HepG2 (cell line): ENCODE data around the gene FRMD8. TPM values are rescaled to one million over a fixed set of nuclear protein-coding genes. Genes with fewer than 3 reads are reported as not detected.

Source experiments
- ARNT ChIP-seq: fragments of 450-650 bp; IDR thresholded peaks from 2 replicates; pipeline ENCODE4 v1.6.1; 2017
- CENPX ChIP-seq: sonication (generic); formaldehyde crosslinking; IDR thresholded peaks from 2 replicates; pipeline ENCODE4 v1.9.0; 2021; ENCODE audit warnings: mild to moderate bottlenecking, missing genetic modification reagents, moderate library complexity
- DNMT3B ChIP-seq: conservative IDR thresholded peaks from 2 replicates; pipeline ENCODE4 v1.6.1; 2016; ENCODE audit warnings: missing biosample characterization, control low read depth
- FOXO1 ChIP-seq: sonication (generic); formaldehyde crosslinking; IDR thresholded peaks from 2 replicates; pipeline ENCODE4 v1.4.0; 2020; ENCODE audit warnings: missing genetic modification reagents
- HOMEZ ChIP-seq: IDR thresholded peaks from 2 replicates; pipeline ENCODE4 v1.6.1; 2016; ENCODE audit warnings: low read depth
- KDM2A ChIP-seq: sonication (generic); formaldehyde crosslinking; IDR thresholded peaks from 2 replicates; pipeline ENCODE4 v1.4.0; 2020; ENCODE audit warnings: low read depth, missing genetic modification reagents, borderline replicate concordance
- MXD4 ChIP-seq: IDR thresholded peaks from 2 replicates; pipeline ENCODE4 v1.6.1; 2016; ENCODE audit warnings: mild to moderate bottlenecking, missing biosample characterization, missing genetic modification reagents
- MYNN ChIP-seq: sonication (generic); formaldehyde crosslinking; IDR thresholded peaks from 2 replicates; pipeline ENCODE4 v1.4.0; 2020; ENCODE audit warnings: mild to moderate bottlenecking, low read depth, missing genetic modification reagents
- NFATC3 ChIP-seq: sonication (generic); formaldehyde crosslinking; IDR thresholded peaks from 2 replicates; pipeline ENCODE4 v1.5.1; 2020; ENCODE audit warnings: mild to moderate bottlenecking, missing genetic modification reagents
- NONO ChIP-seq, 2 experiments: fragments of 450-650 bp in 1 of 2; sonication (generic) in 1 of 2; formaldehyde crosslinking in 1 of 2; IDR thresholded peaks in 1 of 2; conservative IDR thresholded peaks in 1 of 2; 2 replicates each; pipeline versions ENCODE4 v1.6.1 to v1.8.0; 2017 to 2022; ENCODE audit warnings: mild to moderate bottlenecking in 1 of 2, missing genetic modification reagents in 1 of 2, moderate library complexity in 1 of 2
- PCBP2 ChIP-seq: fragments of 200-400 bp; formaldehyde crosslinking; optimal IDR thresholded peaks from 2 replicates; pipeline ENCODE3; 2018; ENCODE audit warnings: low read length, low read depth; ENCODE audit not compliant: poor library complexity, severe bottlenecking
- RELA ChIP-seq: sonication (generic); formaldehyde crosslinking; IDR thresholded peaks from 2 replicates; pipeline ENCODE4 v1.4.0; 2020; ENCODE audit warnings: missing genetic modification reagents
- RFXANK ChIP-seq: IDR thresholded peaks from 2 replicates; pipeline ENCODE4 v1.6.1; 2016
- SP1 ChIP-seq, 2 experiments: fragments of 450-650 bp in 1 of 2; sonication (generic) in 1 of 2; formaldehyde crosslinking in 1 of 2; IDR thresholded peaks; 2 replicates each; pipeline versions ENCODE4 v1.4.0 to v1.6.1; 2016 to 2020; ENCODE audit warnings: missing genetic modification reagents in 1 of 2
- TSC22D2 ChIP-seq: sonication (generic); formaldehyde crosslinking; IDR thresholded peaks from 2 replicates; pipeline ENCODE4 v1.5.1; 2020; ENCODE audit warnings: missing genetic modification reagents, mild to moderate bottlenecking, borderline replicate concordance
- XBP1 ChIP-seq: sonication (generic); formaldehyde crosslinking; IDR thresholded peaks from 2 replicates; pipeline ENCODE4 v1.5.0; 2020; ENCODE audit warnings: missing genetic modification reagents
- ZKSCAN8 ChIP-seq: IDR thresholded peaks from 2 replicates; pipeline ENCODE4 v1.6.1; 2016; ENCODE audit warnings: borderline replicate concordance, missing genetic modification reagents, missing compliant biosample characterization
- ZNF317 ChIP-seq: sonication (generic); formaldehyde crosslinking; IDR thresholded peaks from 2 replicates; pipeline ENCODE4 v1.5.0; 2020; ENCODE audit warnings: mild to moderate bottlenecking, missing genetic modification reagents
- ZNF501 ChIP-seq: sonication (generic); formaldehyde crosslinking; IDR thresholded peaks from 2 replicates; pipeline ENCODE4 v1.5.1; 2020; ENCODE audit warnings: mild to moderate bottlenecking, moderate library complexity, missing genetic modification reagents
- ZNF512B ChIP-seq: sonication (generic); formaldehyde crosslinking; IDR thresholded peaks from 2 replicates; pipeline ENCODE4 v1.5.1; 2020; ENCODE audit warnings: missing genetic modification reagents, mild to moderate bottlenecking, borderline replicate concordance
- ZNF557 ChIP-seq: sonication (generic); formaldehyde crosslinking; IDR thresholded peaks from 2 replicates; pipeline ENCODE4 v1.4.0; 2020; ENCODE audit warnings: missing genetic modification reagents
- ZNF773 ChIP-seq: sonication (generic); formaldehyde crosslinking; IDR thresholded peaks from 2 replicates; pipeline ENCODE4 v1.4.0; 2020; ENCODE audit warnings: missing genetic modification reagents, borderline replicate concordance
- ZNF781 ChIP-seq: sonication (generic); formaldehyde crosslinking; IDR thresholded peaks from 2 replicates; pipeline ENCODE4 v1.5.1; 2020; ENCODE audit warnings: borderline replicate concordance, mild to moderate bottlenecking, missing genetic modification reagents; ENCODE audit errors: not compliant biosample characterization
- ZNF784 ChIP-seq: sonication (generic); formaldehyde crosslinking; IDR thresholded peaks from 2 replicates; pipeline ENCODE4 v1.5.1; 2020; ENCODE audit warnings: missing genetic modification reagents, mild to moderate bottlenecking, borderline replicate concordance
- ZSCAN29 ChIP-seq: sonication (generic); formaldehyde crosslinking; conservative IDR thresholded peaks from 2 replicates; pipeline ENCODE4 v1.4.0; 2020; ENCODE audit warnings: mild to moderate bottlenecking, missing genetic modification reagents
- polyA plus RNA-seq, 8 experiments: library from polyadenylated mRNA; depleted of rRNA in 3 of 8; stranded (reverse) in 7 of 8; unstranded in 1 of 8; fragments of >200 nt; fragmentation: Illumina TruSeq in 4 of 8; extraction: Trizol in 4 of 8; gene quantifications; 2 replicates each; pipeline versions ENCODE4 v1.2.1 to v1.2.3, GENCODE V29; 2011 to 2016; ENCODE audit warnings: low read depth in 4 of 8, missing spikeins in 1 of 8, mixed read lengths in 1 of 8; ENCODE audit not compliant: insufficient read depth in 1 of 8
- total RNA-seq, 5 experiments: library from RNA; depleted of rRNA; stranded (reverse); fragments of >200 nt; fragmentation: Illumina TruSeq; extraction: Trizol; gene quantifications; 2 replicates each; pipeline ENCODE4 v1.2.3, GENCODE V29; 2016; ENCODE audit warnings: low read depth in 1 of 5

Gene FRMD8
- total and polyA plus RNA-seq, 2 of the 13 experiments (the other 11 are each of a cell fraction or from before 2014, with no cell fraction given), result 5.8 to 20.6 TPM

GRCh38 chr11:65418681-65419459 is 32.4 kb downstream of the FRMD8 start (continued):
- no peak for TF ChIP-seq CENPX (CRISPR knock-in tag)
- peak; percentile 94 for TF ChIP-seq ZNF501 (CRISPR knock-in tag)
- no peak for TF ChIP-seq HOMEZ (CRISPR knock-in tag)
- TF ChIP-seq ZNF784, result no peak
- TF ChIP-seq ZNF317 (CRISPR knock-in tag), result peak; percentile 3; the same call in 1 of the 2 replicates
- TF ChIP-seq FOXO1 (CRISPR knock-in tag), result peak; percentile 91; the same call in 1 of the 2 replicates
- peak; percentile 53; the same call in 1 of the 2 replicates for TF ChIP-seq ZSCAN29 (CRISPR knock-in tag)
- TF ChIP-seq ARNT, result no peak
- peak; percentile 24; the same call in 1 of the 2 replicates for TF ChIP-seq RFXANK (CRISPR knock-in tag)
- no peak for TF ChIP-seq DNMT3B (CRISPR knock-in tag)
- TF ChIP-seq TSC22D2 (CRISPR knock-in tag), result peak; percentile 87
- TF ChIP-seq NONO (IDR thresholded peaks at IDR 0.05), result no peak
- peak; percentile 98 for TF ChIP-seq NONO (CRISPR knock-in tag; conservative IDR thresholded peaks at IDR 0.05)
- TF ChIP-seq ZNF773 (CRISPR knock-in tag), result no peak
- TF ChIP-seq ZNF781 (CRISPR knock-in tag), result peak; percentile 69
- peak; percentile 39; the same call in 1 of the 2 replicates for TF ChIP-seq ZNF557 (CRISPR knock-in tag)
- TF ChIP-seq RELA, result no peak
- TF ChIP-seq ZKSCAN8 (CRISPR knock-in tag), result no peak; the same call in none of the 2 replicates
- TF ChIP-seq MXD4, result no peak; the same call in 1 of the 2 replicates
- peak; percentile 55 for TF ChIP-seq KDM2A (CRISPR knock-in tag)
- TF ChIP-seq ZNF512B (CRISPR knock-in tag), result no peak; the same call in 1 of the 2 replicates
- no peak for TF ChIP-seq SP1 (IDR thresholded peaks at IDR 0.05)
- TF ChIP-seq SP1 (CRISPR knock-in tag; IDR thresholded peaks at IDR 0.05), result peak; percentile 35; the same call in 1 of the 2 replicates
- TF ChIP-seq XBP1 (CRISPR knock-in tag), result no peak
- TF ChIP-seq NFATC3 (CRISPR knock-in tag), result no peak
- TF ChIP-seq MYNN (CRISPR knock-in tag), result no peak
- TF ChIP-seq PCBP2, result no peak
